ENCODE results near the gene SYT17. TPM values are rescaled to one million over a fixed set of nuclear protein-coding genes. Genes with fewer than 3 reads are reported as not detected.
"Not testable (repeated sequence)": the region's sequence is repeated elsewhere in the genome, so short reads cannot be mapped to it uniquely, and the experiment has no call there.

SYT17 gene
- polyA plus RNA-seq, 4 donors: 1.3 to 11.4 (median 9.7) TPM

DNA sequence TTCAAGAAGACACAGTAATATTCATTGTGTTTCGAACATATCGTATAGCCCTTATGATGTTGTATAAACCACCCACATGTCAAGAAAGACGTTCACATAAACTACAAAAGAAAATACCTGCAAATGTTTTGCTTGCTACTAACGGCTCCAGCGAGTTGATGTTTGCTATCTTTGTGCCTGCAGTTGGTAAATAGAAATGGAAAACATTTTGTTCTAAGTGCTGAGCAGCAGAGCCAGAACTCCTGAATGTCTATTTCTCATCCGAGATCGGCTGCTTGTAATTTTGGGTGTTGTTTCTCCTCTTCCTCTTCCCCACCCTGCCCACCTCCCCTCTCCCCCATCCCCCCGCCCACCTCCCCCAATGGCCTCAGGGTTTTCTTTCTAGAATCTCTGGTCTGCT is 5.0 kb downstream of the SYT17 start:
- no peak for DNase-seq (ENCODE audit: low read depth in 4 of 4, low spot score in 3 of 4)

DNA sequence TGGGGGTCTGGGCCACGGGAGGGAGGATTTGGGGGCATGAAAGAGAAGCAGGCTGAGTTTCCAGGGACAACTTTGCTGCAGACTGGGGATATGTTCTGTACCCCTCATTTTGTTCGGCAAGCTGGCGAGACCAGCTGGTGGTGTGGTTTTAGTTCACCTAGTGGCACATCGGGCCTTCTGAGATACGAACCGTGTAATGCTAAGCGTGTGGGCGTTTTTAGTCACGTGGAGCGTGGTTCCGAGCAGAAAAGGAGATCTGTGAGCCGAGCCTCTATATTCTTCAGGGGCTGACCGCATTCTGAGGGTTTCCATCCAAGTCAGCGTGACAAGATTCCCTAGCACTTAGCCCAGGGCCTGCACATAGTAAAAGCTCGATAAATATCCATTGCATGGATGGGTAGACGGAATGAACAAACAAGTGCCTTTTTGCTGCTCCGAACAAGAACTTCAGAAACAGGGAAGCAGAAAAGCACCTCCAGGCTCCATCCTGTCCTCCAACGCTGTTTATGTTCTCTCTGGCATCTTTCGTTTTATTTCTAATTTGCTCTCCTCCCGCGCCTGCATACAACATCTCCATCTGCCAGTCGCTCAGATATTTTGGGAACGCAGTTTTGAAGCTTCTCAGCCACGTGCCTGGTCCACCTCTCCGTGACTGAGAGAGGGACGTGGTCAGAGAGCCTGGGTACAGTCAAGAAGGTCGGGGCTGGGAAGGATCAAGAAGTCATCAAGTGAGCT is 5.8 kb downstream of the SYT17 start:
- no peak for DNase-seq (ENCODE audit: low read depth in 4 of 4, low spot score in 3 of 4)

DNA sequence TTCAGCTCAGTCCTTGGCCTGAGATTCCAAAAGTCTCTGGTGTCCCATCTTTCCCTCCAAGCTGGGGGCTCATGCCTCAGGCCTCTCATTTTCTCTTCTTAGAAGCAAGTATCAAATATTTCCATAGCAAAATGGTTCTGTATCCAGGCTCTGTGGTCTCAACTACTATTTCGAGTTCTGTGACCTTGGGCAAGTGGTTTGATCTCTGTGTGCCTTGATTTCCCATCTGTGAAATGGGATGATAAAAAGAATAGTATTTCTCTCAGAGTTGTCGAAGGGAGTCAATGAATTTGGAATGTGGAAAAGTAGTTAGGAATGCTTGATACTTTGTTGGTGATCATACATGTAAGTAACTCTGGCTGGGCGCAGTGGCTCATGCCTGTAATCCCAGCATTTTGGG is 6.4 kb downstream of the SYT17 start:
- DNase-seq (ENCODE audit: low read depth in 4 of 4, low spot score in 3 of 4): no peak

DNA sequence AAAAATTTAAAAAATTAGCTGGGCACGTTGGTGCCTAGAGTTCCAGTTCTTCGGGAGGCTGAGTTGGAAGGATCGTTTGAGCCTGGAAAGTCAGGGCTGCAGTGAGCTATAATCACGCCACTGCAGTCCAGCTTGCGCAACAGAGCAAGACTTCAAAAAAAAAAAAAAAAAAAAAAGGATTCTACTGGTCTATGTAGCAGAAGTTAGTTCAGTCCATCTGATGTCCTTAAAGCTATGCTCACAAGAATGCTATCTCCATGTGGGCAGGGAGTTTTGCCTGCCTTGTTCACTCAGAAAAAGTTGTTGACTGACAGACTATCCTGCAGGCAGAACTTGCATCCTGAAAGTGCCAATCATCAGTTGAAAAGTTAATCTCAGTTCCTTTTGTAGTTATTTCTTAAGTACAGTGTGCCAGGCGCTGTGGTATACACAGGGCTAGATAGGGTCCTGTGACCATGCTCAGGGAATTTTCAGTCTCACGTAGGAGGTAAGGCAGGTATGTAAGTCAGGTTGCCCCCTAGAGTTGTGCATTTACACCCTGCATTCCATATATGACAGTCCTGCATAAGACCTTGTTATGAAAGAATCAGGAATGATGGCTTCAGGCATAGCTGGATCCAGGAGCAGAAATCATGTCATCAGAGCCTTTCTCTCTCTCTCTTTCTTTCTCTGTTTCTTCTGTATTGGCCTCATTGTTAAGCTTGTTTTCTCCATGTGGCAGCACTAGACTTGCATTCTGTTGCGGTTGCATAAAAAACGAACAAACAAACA is 7.6 kb downstream of the SYT17 start:
- no peak for DNase-seq (ENCODE audit: low read depth in 4 of 4, low spot score in 3 of 4)

DNA sequence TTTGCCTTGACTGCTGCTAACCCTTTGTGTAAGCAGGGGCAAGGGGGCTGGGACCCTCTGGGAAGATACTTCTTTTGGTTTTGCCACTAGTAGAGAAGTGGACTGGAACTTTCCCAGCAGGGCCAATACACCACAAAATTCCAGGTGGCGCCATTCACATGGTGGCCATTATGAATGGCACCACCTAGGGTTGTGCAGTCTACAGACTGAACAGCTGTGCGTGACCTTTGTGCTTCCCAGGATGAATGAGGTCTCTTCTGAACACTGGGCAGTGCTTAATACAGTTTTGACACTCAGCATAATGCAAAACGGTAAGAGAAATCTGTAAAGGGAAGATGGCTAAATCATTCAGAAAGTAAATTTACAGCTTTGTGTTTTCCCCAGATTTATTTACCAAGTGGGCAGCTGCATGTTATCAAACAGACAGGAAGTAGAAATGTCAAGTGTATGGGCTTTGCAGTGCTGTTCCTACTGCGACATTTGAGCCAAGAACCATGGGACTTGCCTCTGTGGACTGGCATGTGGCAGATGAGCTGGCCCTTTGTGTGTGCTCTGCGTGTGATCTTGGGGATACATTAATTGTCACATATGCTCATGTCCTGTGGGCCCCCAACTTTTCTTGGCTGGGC is 9.2 kb downstream of the SYT17 start:
- DNase-seq (ENCODE audit: low read depth in 4 of 4, low spot score in 3 of 4): no peak

DNA sequence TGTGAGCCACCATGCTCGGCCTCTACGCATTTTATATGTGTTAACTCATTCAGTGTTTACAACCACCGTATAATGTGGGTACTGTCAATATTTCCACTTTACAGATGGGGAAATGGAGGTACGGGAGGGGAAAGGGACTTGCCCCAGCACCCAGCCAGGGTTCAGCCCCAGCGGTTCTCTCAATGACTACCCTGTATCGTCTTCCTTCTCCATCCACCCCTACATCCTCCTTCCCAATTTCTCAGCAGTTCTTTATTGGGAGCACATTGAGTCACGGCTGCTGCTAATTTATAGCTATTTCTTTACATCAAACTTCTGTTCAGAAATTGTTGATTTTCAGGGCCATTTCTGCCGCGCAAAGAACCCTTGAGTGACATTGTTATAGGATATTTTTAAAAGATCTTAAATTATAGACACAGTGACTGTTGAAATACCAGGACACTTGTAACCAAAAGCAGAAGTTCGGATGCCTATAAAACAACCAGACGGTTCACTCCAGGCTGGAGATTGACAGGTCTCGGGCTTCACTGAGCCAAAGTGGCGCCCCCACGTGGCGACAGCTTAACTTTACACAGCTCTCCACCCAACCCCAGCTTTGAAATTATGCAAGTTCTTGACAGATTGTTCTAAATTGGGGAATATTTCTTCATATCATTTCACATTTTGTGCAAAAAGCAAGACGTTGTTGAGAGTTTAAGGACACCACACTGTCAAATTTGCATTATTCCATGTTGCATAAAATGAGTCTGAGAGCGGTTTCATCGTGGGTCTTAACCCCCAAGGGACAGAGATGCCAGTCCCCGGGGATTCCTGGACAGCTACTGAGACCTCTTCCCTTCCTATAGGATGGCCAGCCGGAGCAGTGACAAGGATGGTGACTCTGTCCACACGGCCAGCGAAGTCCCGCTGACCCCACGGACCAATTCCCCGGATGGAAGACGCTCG is 11.8 kb downstream of the SYT17 start:
- no peak for DNase-seq (ENCODE audit: low read depth in 4 of 4, low spot score in 3 of 4)

DNA sequence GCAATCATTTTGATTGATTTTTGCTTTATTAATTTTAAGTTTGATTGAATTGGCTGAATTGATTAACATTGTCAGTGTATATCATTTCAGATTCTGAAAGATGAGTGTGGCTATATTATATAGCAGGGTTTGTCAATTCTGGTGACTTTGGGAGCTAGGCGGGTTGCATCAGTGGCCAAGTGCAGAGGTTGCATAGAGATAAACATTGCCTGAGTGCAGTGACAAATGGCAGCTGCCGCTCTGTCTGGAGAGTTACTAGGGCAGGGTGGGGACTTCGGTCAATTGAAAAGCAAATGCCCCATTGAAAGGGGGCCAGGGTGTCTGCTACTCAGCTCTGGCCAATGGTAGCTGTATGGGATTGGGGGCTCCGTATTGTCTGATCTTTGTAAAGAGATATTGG is 12.7 kb downstream of the SYT17 start:
- DNase-seq (ENCODE audit: low read depth in 4 of 4, low spot score in 3 of 4): no peak

DNA sequence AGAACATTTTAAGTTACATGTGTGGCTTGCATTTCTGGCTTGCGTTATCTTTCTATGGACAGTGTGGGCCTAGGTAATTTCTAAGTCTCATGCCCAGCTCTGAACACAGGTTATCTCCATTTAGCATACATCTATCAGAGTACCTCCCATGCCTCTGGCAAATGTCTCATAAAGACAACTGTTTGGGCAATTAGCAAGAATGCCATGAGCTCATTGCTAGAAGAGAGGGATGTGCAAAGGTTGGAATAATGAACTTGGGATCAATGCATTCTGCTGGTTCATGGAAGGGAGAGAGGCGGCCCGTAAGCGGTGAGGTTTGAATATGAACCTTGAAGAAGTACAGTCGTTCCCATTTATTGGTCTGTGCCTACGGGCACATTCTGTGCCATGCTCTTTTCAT is 14.4 kb downstream of the SYT17 start:
- DNase-seq (ENCODE audit: low read depth in 4 of 4, low spot score in 3 of 4): no peak

DNA sequence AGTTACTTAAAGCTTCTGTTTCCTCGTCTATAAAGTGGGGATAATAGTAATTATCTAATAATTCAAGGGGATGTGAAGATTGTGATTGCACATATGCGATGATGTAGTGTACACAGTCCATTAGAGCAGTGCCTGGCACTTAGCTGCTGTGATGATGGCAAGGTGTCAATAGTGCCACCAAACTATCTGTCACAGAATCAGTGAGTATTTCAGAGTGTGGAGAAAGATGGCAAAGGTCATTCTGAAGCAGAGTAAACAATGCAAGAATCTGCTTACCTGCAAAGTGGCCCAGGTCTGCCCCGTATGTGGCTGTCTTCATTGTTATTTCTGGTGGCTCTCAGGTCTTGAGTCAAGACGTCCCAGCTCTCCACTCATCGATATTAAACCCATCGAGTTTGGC is 15.1 kb downstream of the SYT17 start:
- no peak for DNase-seq (ENCODE audit: low read depth in 4 of 4, low spot score in 3 of 4)

DNA sequence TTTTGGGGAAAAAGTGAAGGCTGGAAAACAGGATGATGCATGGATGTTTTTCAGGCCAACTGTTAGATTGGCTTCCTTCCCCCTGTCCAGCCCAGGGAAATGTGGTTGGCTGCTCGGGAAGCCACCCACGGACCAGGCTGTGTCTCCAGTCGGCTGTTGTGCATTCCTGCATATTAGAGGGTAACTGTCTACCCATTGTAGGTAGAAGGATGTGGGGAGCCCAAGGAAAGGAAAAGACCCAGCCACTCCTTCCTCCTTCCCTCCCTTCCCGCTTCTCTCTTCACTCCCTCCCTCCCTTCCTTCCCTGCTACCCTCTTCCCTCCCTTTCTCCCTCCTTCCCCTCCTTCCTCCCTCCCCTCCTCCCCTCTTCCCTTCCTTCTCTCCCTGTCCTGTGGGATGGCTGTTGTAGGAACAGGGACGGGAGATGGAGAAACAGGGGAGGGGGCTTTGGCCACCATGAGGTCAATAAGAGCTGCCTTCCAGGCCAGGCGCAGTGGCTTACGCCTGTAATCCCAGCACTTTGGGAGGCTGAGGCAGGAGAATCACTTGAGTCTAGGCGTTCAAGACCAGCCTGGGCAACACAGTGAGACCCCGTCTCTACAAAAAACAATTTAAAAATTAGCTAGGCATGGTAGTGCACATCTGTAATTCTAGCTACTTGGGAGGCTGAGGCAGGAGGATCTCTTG is 16.9 kb downstream of the SYT17 start:
- no peak for DNase-seq (ENCODE audit: low read depth in 4 of 4, low spot score in 3 of 4)

DNA sequence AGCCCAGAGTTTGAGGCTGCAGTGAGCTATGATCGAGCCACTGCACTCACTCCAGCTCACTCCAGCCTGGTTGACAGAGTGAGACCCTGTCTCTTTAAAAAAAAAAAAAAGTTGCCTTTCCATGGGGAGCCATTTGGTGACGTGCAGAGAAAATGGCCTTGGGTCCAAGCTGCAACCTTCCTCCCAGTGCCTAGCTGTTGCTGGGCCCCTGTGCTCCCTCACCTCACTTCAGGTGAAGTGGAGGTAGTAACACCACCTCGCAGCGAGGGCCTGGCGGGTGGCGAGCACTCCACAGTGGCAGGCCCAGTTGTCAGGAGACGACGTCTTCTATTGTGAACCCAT is 17.4 kb downstream of the SYT17 start:
- DNase-seq (ENCODE audit: low read depth in 4 of 4, low spot score in 3 of 4): no peak

DNA sequence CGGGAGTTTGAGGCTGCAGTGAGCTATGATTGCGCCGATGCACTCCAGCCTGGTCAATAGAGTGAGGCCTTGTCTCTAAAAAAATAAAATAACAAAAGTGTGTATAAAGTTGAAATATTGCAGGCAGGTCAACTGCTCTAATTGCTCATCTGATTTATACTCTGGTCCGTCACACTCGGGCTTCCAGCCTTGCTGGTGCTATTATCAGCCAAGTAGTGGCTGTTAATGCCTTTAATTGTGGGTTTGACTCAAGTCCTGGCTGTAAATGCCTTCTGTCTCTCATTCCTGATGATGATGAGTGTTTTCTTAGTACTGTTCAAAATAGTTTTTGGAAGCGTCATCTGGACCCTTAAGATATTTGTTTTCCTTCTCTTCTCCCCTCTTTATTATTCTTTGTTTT is 18.4 kb downstream of the SYT17 start:
- no peak for DNase-seq (ENCODE audit: low read depth in 4 of 4, low spot score in 3 of 4)

DNA sequence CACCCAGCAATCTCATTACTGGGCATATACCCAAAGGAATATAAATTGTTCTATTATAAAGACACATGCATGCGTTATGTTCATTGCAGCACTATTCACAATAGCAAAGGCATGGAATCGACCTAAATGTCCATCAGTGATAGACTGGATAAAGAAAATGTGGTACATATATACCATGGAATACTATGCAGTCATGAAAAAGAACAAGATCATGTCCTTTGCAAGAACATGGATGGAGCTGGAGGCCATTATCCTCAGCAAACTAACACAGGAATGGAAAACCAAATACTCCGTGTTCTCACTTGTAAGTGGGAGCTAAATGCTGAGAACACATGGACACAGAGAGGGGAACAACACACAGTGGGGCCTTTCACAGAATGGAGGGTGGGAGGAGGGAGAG is 19.9 kb downstream of the SYT17 start:
- not testable (repeated sequence) for DNase-seq (ENCODE audit: low read depth in 4 of 4, low spot score in 3 of 4)

DNA sequence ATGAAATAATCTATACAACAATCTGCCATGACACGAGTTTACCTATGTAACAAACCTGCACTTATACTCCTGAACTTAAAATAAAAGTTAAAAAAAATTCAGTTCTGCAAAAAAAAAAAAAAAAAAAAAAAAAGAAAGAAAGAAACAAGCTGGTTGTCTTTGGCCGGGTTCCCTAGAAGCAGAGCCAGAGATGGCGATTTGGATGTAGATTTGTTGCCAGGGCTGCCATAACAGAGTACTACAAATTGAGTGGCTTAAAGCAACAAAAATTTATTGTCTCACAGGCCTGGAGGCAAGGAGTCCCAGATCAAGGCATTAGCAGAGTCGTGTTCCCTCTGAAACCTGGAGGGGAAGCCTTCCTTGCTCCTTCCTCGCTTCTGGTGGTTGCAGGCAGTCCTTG is 20.4 kb downstream of the SYT17 start:
- DNase-seq (ENCODE audit: low read depth in 4 of 4, low spot score in 3 of 4): no peak

DNA sequence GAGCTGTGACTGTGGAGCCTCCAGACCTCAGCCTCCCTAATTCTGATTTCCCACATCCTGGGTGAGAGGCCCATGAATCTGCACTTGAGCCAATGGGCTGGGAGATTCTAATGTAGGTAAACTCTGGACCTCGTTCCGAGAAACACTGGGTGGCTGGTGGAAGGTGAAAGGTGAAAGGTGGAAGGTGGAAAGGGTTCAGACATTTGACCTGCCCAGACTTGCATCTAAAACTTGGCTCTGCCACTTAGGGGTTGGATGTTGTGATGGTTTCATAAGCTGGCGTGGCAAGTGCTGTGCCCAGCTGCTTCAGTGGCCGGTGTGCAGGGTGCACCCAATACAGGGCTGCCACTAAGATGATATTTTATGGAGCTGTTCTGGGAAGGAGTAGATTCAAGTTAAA is 24.8 kb downstream of the SYT17 start:
- no peak for DNase-seq (ENCODE audit: low read depth in 4 of 4, low spot score in 3 of 4)

DNA sequence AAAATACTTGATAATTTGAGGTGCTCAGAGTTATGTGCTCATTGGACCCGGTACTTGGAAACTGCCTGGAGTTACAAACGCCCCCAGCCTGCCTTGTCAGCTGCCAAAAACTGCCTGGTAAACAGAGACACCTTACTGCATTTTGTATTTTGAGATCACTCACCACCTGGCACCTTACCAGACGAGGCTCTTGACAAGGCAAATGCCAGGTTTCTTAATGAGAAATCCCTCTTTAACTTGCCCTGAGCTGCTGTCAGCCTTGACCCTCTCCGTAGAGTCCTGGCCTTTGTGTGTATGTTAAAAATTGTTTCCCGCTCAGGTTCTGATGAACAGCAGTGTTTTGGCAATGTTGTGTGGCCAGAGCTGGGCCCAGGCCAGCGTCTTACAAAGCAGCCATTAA is 28.8 kb downstream of the SYT17 start:
- no peak for DNase-seq (ENCODE audit: low read depth in 4 of 4, low spot score in 3 of 4)

DNA sequence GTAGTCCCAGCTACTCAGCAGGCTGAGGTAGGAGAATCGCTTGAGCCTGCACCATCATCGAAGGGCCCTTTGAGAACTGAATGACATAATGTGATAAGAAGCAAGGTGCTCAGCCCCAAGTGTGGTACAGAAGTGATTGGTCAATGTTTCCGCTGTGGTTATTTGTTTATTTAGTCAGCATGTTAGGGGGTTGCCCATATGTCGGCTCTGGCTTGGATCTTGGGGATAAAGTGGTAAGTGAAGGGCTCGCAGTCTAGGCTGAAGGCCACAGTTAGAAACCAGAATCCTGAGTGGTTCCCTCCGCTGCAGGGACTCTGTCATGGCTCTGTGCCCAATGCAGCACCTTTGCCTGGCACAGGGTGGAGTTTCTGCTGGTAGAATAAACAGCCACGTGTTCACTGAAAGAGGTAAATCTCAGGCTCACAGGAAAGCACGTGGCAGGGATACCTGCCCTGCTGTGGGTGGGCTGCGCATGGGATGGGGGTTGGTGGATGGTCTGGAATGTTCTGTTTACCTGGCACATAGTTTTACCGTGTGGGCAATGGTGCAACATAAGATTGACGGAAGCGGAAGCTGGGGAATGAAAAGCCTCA is 35.4 kb downstream of the SYT17 start:
- DNase-seq (ENCODE audit: low read depth in 4 of 4, low spot score in 3 of 4): no peak

DNA sequence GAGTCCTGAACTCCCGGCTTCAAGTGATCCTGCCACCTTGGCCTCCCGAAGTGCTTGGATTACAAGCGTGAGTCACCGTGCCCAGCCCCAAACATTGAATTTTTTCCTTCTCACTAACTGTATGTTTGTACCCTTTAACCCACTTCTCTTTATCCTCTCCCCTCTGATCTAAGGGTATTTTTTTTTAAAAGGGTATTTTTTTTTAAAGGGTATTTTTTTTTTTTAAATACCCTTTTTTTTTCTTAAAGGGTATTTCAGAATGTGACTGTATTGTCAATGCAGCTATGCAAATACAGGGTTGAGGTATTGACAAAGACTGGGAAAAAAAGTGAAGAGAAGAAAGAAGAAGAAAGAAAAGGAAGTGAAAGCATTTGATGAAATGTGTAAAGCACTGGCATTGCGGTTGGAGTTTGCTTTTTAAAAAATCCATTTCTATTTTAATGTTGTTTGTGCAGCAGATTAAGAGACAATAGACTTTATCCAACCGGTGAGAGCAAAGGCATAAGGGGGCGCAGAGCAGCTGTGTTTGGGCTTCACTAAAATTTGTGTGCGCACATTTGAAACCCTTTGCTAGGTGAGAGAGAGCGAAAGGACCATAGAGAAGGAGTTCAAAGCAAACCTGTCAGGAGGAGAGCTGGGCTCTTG is 42.4 kb downstream of the SYT17 start:
- no peak for DNase-seq (ENCODE audit: low read depth in 4 of 4, low spot score in 3 of 4)

DNA sequence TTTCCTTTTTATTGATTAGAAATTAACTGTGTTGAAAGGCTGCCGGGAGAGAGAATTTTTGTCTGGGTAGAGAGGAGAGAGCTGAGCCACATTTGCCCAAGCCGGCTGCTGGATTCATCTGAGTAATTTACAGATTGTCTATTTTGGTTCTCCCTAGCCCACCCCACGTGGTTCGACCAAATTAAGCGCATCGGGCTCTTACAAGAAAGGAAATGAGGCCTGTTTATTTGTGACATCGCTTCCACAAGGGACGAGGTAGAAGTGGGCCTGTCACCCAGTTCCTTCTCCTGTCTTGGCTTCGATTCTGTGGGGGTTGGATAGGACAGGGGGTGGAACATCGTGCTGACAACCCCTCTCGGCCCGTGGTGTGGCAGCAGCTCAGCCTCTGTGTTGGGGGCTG is 42.9 kb downstream of the SYT17 start:
- DNase-seq (ENCODE audit: low read depth in 4 of 4, low spot score in 3 of 4): no peak
